ENCODE results near the gene SLC37A1.

Gene SLC37A1

GRCh38 chr21:42590431-42591131 lies 76.9 kb downstream of the SLC37A1 start:
- H3K27me3 ChIP-seq (ENCODE audit: insufficient read depth, poor library complexity, severe bottlenecking) = no peaks in the 10 kb centered on the region
- H3K4me3 ChIP-seq (replicated peaks; ENCODE audit: insufficient read depth, low read length) = no peak overlapping the region
- no peak for DNase-seq (ENCODE audit: low read depth in 1 of 2, low spot score in 1 of 2)
- no peak overlapping the region for H3K27ac ChIP-seq (replicated peaks)
- TF ChIP-seq REST (IDR thresholded peaks at IDR 0.05; ENCODE audit: insufficient replicate concordance, low read depth) = no peak
- no peak for TF ChIP-seq GABPA (IDR thresholded peaks at IDR 0.05; ENCODE audit: low read depth)
- TF ChIP-seq POLR2AphosphoS5 (IDR thresholded peaks at IDR 0.05; ENCODE audit: low read depth) = no peak
- TF ChIP-seq SPI1 (IDR thresholded peaks at IDR 0.05; ENCODE audit: borderline replicate concordance, low read depth) = no peak
- TF ChIP-seq CTCF (IDR thresholded peaks at IDR 0.05; ENCODE audit: insufficient read depth, low read length) = no peak

- TF ChIP-seq CTCF (IDR thresholded peaks at IDR 0.05; ENCODE audit: insufficient read depth, low read length) = no peak
- no peak for TF ChIP-seq POLR2AphosphoS5 (IDR thresholded peaks at IDR 0.05; ENCODE audit: low read depth)
- TF ChIP-seq GABPA (IDR thresholded peaks at IDR 0.05; ENCODE audit: low read depth) = no peak
- TF ChIP-seq SPI1 (IDR thresholded peaks at IDR 0.05; ENCODE audit: borderline replicate concordance, low read depth) = no peak
- TF ChIP-seq REST (IDR thresholded peaks at IDR 0.05; ENCODE audit: insufficient replicate concordance, low read depth) = no peak
- no peak overlapping the region for H3K27ac ChIP-seq (replicated peaks)
- H3K27me3 ChIP-seq (ENCODE audit: insufficient read depth, poor library complexity, severe bottlenecking) = no peaks in the 10 kb centered on the region
- H3K4me3 ChIP-seq (replicated peaks; ENCODE audit: insufficient read depth, low read length) = no peak overlapping the region
- DNase-seq (ENCODE audit: low read depth in 1 of 2, low spot score in 1 of 2) = no peak
Measured at GRCh38 chr21:42591170-42591869, 77.7 kb downstream of the SLC37A1 start.

GRCh38 chr21:42592156-42592820 lies 78.6 kb downstream of the SLC37A1 start:
- H3K27me3 ChIP-seq (ENCODE audit: insufficient read depth, poor library complexity, severe bottlenecking) = no peaks in the 10 kb centered on the region
- H3K27ac ChIP-seq (replicated peaks) = no peak overlapping the region

More at GRCh38 chr21:42592156-42592820, 78.6 kb downstream of the SLC37A1 start:
- no peak overlapping the region for H3K4me3 ChIP-seq (replicated peaks; ENCODE audit: insufficient read depth, low read length)
- no peak for DNase-seq (ENCODE audit: low read depth in 1 of 2, low spot score in 1 of 2)
- TF ChIP-seq GABPA (IDR thresholded peaks at IDR 0.05; ENCODE audit: low read depth) (no peak), SPI1 (IDR thresholded peaks at IDR 0.05; ENCODE audit: borderline replicate concordance, low read depth) (no peak), REST (IDR thresholded peaks at IDR 0.05; ENCODE audit: insufficient replicate concordance, low read depth) (no peak), CTCF (IDR thresholded peaks at IDR 0.05; ENCODE audit: insufficient read depth, low read length) (no peak), POLR2AphosphoS5 (IDR thresholded peaks at IDR 0.05; ENCODE audit: low read depth) (no peak)
